Prostate gland (tissue), 2 donors: Measurements from ENCODE around the gene POLR3G.

ENCODE experiments used
- POLR2AphosphoS5 ChIP-seq: sonication (generic); formaldehyde crosslinking; IDR thresholded peaks from one replicate; pipeline ENCODE4 v1.6.1; 2017; ENCODE audit warnings: antibody characterized with exemption
- TF ChIP-seq, protein P1 (sequence below), 4 experiments: fragments of 200-600 bp in 2 of 4; fragments of 450-650 bp in 2 of 4; sonication (generic) in 2 of 4; IDR thresholded peaks; 1 replicate in 3 of 4; 2 replicates in 1 of 4; pipeline ENCODE4 v1.5.1; 2016 to 2019; ENCODE audit warnings: antibody characterized with exemption in 4 of 4, mild to moderate bottlenecking in 2 of 4, moderate library complexity in 2 of 4

DNA sequence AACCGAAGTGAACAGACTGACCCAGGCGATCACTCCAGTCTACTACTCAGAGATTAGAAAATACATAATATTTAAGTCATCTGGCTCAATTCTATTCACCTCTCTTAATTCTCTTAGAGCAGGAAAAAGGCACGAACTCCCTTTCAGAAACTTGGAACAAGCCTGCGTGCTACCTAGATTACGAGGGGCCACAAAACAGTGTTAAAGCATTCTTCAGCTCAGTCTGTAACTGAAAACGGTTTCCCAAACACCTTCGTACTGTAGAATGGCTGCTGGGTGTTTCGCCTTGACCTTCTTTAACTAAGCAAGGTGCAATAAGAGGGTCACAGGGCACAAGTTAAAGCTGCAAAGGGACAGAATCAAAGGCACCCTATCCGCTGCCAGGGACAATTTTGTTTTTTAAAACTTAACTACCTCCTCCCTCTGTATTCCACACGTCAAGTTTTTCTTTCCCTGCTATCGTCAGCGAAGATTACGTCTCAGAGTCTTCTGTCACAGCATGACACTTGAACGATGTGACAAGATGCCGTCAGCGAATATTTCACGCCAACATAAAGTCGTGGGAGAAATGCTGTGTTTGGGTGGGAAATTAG is 54.0 kb downstream of the POLR3G start:
- TF ChIP-seq, protein P1, sequence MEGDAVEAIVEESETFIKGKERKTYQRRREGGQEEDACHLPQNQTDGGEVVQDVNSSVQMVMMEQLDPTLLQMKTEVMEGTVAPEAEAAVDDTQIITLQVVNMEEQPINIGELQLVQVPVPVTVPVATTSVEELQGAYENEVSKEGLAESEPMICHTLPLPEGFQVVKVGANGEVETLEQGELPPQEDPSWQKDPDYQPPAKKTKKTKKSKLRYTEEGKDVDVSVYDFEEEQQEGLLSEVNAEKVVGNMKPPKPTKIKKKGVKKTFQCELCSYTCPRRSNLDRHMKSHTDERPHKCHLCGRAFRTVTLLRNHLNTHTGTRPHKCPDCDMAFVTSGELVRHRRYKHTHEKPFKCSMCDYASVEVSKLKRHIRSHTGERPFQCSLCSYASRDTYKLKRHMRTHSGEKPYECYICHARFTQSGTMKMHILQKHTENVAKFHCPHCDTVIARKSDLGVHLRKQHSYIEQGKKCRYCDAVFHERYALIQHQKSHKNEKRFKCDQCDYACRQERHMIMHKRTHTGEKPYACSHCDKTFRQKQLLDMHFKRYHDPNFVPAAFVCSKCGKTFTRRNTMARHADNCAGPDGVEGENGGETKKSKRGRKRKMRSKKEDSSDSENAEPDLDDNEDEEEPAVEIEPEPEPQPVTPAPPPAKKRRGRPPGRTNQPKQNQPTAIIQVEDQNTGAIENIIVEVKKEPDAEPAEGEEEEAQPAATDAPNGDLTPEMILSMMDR (IDR thresholded peaks at IDR 0.05) = no peak
- no peak for TF ChIP-seq POLR2AphosphoS5
